AG09319 (cell line): ENCODE measurements around the gene ZDHHC9.
A peak's percentile ranks its signal among the peaks of the same experiment; 100 is the strongest.

ENCODE experiments used
- DNase-seq: peaks from one replicate; pipeline ENCODE4 v3.0.0-alpha.2; 2010; ENCODE audit warnings: low read depth; ENCODE audit errors: extremely low read depth
- CTCF ChIP-seq: IDR thresholded peaks from 2 replicates; pipeline ENCODE4 v1.5.1; 2011; ENCODE audit warnings: low read depth, mild to moderate bottlenecking, inconsistent platforms, low read length, moderate library complexity

Gene ZDHHC9

GRCh38 chrX:129845616-129846190 is 2.0 kb upstream of the ZDHHC9 start:
- no peak for DNase-seq
- no peak for TF ChIP-seq CTCF

- DNase-seq: no peak
- no peak for TF ChIP-seq CTCF
Observed at GRCh38 chrX:129843209-129843458, 552 bp downstream of the ZDHHC9 start.

GRCh38 chrX:129842510-129843208 is 1.0 kb downstream of the ZDHHC9 start:
- no peak for TF ChIP-seq CTCF
- peak; percentile 22 for DNase-seq

GRCh38 chrX:129840344-129840743 is 3.3 kb downstream of the ZDHHC9 start:
- no peak; the same call in 1 of the 2 replicates for TF ChIP-seq CTCF

GRCh38 chrX:129836827-129837226 is 6.9 kb downstream of the ZDHHC9 start:
- no peak for TF ChIP-seq CTCF
- no peak for DNase-seq

More at GRCh38 chrX:129840344-129840743, 3.3 kb downstream of the ZDHHC9 start:
- no peak for DNase-seq

GRCh38 chrX:129833153-129833990 is 10.3 kb downstream of the ZDHHC9 start:
- DNase-seq: no peak
- no peak for TF ChIP-seq CTCF
